Activated T-helper 1 cell treated with anti-CD3 and anti-CD28 coated beads, Interleukin-12 subunit alpha, Interleukin-12 subunit beta, Interleukin-2, Interleukin-4 antibody, amounts not matched to agents 30 ng/mL and 10 ng/mL and 1 ng/mL, durations not matched to agents 14 hours and 24 hours and 36 hours (primary cell): ENCODE data around the gene PLG. TPM values are rescaled to one million over a fixed set of nuclear protein-coding genes. Genes with fewer than 3 reads are reported as not detected.
"Not testable (repeated sequence)": the region's sequence is repeated elsewhere in the genome, so short reads cannot be mapped to it uniquely, and the experiment has no call there.

Experiments used
- DNase-seq: peaks from one replicate; pipeline ENCODE4 v3.0.0; 2021; ENCODE audit warnings: low spot score
- H3K27ac Mint-ChIP-seq: one replicate; pipeline ENCODE4 v1.8.0; 2021; ENCODE audit warnings: mild to moderate bottlenecking, mixed read lengths
- H3K27me3 Mint-ChIP-seq: one replicate; pipeline ENCODE4 v1.8.0; 2022; ENCODE audit warnings: mild to moderate bottlenecking, moderate library complexity, mixed read lengths; ENCODE audit not compliant: insufficient read depth
- H3K36me3 Mint-ChIP-seq: one replicate; pipeline ENCODE4 v1.8.0; 2021; ENCODE audit warnings: low read depth, mixed read lengths
- H3K4me1 Mint-ChIP-seq: one replicate; pipeline ENCODE4 v1.8.0; 2021; ENCODE audit warnings: low read depth, mixed read lengths
- H3K4me3 Mint-ChIP-seq: one replicate; pipeline ENCODE4 v1.8.0; 2021; ENCODE audit warnings: mild to moderate bottlenecking, moderate library complexity, mixed read lengths
- H3K9me3 Mint-ChIP-seq: one replicate; pipeline ENCODE4 v1.8.0; 2021; ENCODE audit warnings: mixed read lengths
- intact Hi-C: fragments of 100-400 bp; cut with micrococcal nuclease; formaldehyde crosslinking; loops from one replicate; pipeline ENCODE4 v1.15.1; 2024
- total RNA-seq: library from RNA; stranded (reverse); gene quantifications from 2 replicates; pipeline ENCODE4 v1.2.3, GENCODE V29; 2022

PLG gene
- total RNA-seq = 0.24 and 0.60 TPM in 2 replicates

DNA sequence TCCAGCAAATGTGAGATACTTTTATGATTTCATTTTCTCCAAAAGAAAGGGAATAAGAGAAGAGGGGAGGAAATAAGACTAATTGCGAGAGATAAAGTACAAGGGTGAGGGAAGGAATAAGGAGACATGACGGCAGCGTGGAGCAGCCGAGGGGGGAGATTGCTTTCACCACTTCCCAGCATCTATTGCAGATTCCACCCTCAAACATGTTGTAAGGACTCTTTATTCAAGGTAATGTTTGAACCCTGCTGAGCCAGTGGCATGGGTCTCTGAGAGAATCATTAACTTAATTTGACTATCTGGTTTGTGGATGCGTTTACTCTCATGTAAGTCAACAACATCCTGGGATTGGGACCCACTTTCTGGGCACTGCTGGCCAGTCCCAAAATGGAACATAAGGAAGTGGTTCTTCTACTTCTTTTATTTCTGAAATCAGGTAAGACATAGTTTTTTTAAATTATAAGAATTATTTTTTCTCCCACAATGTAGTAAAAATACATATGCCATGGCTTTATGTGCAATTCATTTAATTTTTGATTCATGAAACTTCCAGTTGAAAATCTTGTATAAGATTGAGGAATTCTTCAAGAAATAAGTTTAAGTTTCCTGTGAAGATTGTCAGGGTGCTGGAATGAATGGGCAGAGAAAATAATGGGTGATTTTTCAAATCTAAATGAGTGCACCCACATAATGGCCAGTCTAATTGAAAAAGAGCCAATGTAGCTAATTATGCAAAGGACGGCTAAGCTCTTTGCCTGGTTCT is at the start of gene PLG:
PLG (plus strand) TSS at position 327 of the 763 bp plus-strand sequence; CDS start at position 388, 61 bp downstream.
- H3K4me1 Mint-ChIP-seq, H3K27ac Mint-ChIP-seq, H3K9me3 Mint-ChIP-seq, H3K36me3 Mint-ChIP-seq, DNase-seq, H3K4me3 Mint-ChIP-seq, H3K27me3 Mint-ChIP-seq, intact Hi-C loops: not testable (repeated sequence)

DNA sequence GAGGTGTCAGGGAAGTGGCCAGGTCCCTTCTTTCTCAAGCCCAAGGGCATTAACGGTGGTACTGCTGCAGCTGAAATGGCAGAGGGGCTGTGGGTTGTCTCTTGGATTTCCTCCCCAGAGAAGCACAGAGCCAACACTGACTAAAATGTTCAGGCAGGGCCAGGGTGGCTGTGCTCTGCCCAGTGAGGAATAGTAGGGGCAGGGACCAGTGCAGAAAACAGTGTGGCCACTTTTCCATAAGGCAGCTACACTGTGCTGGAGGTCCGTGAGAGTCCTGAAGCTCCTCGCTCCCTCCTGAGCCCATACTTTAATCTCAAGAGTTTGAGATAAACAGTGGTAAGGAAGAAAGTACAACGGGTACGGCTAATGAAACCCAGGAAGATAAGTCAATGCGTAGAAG is 42.5 kb upstream of the PLG start:
- H3K4me1 Mint-ChIP-seq = no peaks in the 10 kb centered on the region
- H3K9me3 Mint-ChIP-seq = no peaks in the 10 kb centered on the region
- H3K27me3 Mint-ChIP-seq = peaks cover 9% of the 10 kb centered on the region
- no peak overlapping the region for H3K4me3 Mint-ChIP-seq
- intact Hi-C loops = no loop called here
- no peaks in the 10 kb centered on the region for H3K36me3 Mint-ChIP-seq
- DNase-seq = no peak
- no peak overlapping the region for H3K27ac Mint-ChIP-seq

DNA sequence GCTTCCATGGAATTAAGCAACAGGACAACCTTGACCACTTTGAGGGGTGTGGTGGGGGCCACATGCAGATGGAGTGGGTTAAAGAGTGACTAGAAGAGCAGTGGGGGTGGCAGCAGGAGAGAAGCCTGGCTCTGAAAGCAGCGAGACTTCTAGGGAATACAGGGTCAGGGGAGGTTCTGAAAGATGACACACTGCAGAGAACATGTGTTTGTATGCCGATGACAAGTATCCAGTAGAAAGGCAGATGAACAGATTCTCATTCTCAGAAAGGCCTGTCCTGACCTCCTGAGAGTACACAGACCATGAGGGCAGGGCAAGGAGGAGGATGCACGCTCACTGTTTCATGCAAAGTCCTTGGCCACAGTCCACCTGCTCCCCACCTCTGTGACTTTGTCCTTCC is 40.8 kb upstream of the PLG start:
- H3K4me1 Mint-ChIP-seq = no peaks in the 10 kb centered on the region
- intact Hi-C loops = no loop called here
- no peak overlapping the region for H3K4me3 Mint-ChIP-seq
- peaks cover 9% of the 10 kb centered on the region for H3K27me3 Mint-ChIP-seq
- H3K27ac Mint-ChIP-seq = no peak overlapping the region
- no peak for DNase-seq
- H3K36me3 Mint-ChIP-seq = no peaks in the 10 kb centered on the region
- no peaks in the 10 kb centered on the region for H3K9me3 Mint-ChIP-seq

DNA sequence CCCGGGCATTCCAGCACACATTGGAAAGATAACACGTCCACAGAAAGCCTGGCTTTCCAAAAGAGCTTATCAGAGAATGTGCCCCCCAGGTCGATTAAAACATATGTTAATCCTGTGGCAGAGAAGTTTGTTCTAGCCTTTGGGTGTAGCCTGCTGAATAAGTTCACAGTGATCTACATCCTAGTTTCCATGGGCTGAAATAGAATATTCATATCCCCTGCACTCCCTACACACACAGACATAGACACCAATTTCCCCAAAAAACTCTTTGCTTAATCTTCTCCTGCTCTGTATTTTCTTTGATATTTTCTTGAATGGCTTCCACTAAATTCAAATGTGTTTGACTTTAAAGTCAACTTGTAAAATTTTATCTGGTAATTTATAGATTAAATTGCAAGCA is 39.6 kb upstream of the PLG start:
- Mint-ChIP-seq H3K27ac (no peak overlapping the region), H3K9me3 (no peaks in the 10 kb centered on the region), H3K27me3 (peaks cover 9% of the 10 kb centered on the region), H3K4me1 (no peaks in the 10 kb centered on the region), H3K4me3 (no peak overlapping the region), H3K36me3 (no peaks in the 10 kb centered on the region)
- intact Hi-C loops = no loop called here
- DNase-seq = no peak

DNA sequence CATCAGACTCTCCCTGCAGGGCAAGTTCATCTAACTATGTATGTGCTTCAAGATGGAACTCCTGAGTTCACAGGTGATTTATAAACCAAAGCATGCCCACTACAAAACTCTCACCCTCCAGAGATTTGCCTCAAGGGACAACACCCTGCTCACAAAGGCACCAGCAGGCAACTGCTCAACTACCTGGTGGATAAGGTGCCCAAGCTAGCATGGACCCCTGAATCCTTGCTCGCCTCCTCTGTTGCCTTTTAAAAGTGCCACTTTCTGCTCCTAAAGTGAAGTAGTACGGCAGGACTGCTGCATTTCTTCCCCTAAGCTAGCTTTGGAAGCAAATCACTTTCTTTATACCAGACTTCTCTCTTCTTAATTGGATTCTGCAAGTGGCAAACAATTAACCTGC is 39.2 kb upstream of the PLG start:
- DNase-seq = no peak
- no peak overlapping the region for H3K4me3 Mint-ChIP-seq
- peaks cover 9% of the 10 kb centered on the region for H3K27me3 Mint-ChIP-seq
- H3K4me1 Mint-ChIP-seq = no peaks in the 10 kb centered on the region
- intact Hi-C loops = no loop called here
- no peaks in the 10 kb centered on the region for H3K36me3 Mint-ChIP-seq
- H3K9me3 Mint-ChIP-seq = no peaks in the 10 kb centered on the region
- no peak overlapping the region for H3K27ac Mint-ChIP-seq

DNA sequence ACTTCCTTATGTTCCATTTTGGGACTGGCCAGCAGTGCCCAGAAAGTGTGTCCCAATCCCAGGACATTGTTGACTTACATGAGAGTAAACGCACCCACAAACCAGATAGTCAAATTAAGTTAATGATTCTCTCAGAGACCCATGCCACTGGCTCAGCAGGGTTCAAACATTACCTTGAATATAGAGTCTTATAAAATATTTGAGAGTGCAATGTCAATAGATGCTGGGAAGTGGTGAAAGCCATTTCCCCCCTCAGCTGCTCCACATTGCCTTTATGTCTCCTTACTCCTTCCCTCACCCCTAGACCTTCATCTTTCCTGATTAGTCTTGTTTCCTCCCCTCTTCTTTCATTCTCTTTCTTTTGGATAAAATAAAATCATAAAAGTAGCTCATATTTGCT is 37.8 kb upstream of the PLG start, which contains the start of gene LPA:
LPA (minus strand) TSS at position 78 of the 400 bp plus-strand sequence; CDS start at position 17, 61 bp downstream.
- intact Hi-C loops, H3K36me3 Mint-ChIP-seq, H3K4me1 Mint-ChIP-seq, H3K27me3 Mint-ChIP-seq, DNase-seq, H3K4me3 Mint-ChIP-seq, H3K27ac Mint-ChIP-seq, H3K9me3 Mint-ChIP-seq: not testable (repeated sequence)

DNA sequence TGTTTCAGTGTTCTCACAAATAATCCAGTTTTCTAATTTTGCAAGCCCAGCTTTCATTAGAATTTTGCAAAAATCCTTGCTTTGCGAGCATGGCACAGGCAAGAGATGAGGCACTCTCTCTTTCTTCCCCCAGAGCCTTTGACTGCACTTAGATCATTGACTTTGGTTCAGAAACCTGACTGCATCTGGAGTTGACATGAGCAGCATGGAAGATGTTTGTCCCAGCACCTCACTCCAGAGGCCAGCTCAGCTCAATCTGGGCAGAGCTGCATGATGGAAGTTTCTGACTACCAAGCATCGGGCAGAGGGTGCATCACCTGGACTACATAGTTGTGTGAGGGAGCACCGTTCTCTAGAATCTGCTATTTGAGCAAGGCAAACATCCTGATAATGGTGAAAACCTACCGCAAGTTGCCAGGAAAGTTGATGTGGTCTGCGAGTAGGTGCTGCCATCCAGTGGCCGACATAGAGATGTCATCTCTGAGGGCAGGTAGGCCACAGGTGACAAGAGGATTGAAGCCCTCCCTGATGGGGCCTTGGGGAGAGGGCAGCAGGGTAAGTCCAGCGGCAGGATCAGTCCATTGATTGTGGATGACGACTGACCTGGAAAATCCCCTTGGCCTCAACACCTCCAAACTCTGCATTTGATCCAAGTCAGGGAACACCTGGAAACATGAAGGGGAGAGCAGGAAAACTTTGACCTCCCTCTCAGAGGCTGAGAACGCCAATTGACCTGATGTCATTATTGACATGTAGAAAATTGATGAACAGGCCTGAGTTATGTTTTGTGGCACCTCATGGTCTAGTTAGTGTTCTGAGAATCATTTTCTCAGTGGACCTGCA is 34.2 kb upstream of the PLG start:
- Mint-ChIP-seq H3K4me1 (no peaks in the 10 kb centered on the region), H3K9me3 (no peaks in the 10 kb centered on the region), H3K4me3 (no peak overlapping the region), H3K27me3 (peaks cover 2% of the 10 kb centered on the region), H3K27ac (no peak overlapping the region), H3K36me3 (no peaks in the 10 kb centered on the region)
- DNase-seq = peak; percentile 19
- intact Hi-C loops = no loop called here

DNA sequence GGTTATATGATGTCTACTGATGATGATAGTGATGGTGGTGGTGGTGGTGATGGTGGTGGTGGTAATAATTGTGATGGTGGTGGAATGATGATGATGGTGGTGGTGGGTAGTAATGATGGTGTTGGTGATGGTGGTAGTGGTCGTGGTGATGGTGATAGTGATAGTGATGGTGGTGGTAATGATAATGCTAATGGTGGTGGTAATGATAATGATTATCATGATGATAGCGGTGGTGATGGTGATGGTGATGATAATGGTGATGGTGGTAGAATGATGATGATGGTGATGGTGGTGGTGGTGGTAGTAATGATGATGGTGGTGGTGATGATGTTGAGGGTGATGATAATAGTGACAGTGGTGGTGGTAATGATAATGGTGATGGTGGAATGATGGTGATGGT is 33.5 kb upstream of the PLG start:
- intact Hi-C loops = no loop called here
- H3K9me3 Mint-ChIP-seq = no peaks in the 10 kb centered on the region

DNA sequence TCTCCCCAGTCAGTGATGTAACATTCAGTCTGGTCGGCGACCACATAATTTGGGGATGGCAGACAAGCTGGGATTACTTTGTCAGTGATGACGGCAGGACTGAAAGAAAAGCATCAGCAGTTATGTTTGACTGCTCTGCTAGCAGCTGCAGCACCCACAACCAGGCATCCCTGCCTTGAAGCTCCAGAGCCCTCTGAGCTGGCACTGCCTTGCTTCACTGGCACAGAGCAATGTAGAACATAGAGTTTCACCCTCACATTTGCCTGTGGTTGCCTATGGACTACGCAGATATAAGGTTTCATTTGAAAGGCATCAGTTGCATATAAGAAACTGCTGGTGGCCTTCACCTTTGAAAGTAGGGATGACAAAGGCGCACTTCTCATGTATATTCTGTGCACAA is 25.6 kb upstream of the PLG start:
- H3K9me3 Mint-ChIP-seq, DNase-seq, H3K27ac Mint-ChIP-seq, H3K36me3 Mint-ChIP-seq, H3K4me1 Mint-ChIP-seq, H3K27me3 Mint-ChIP-seq, intact Hi-C loops, H3K4me3 Mint-ChIP-seq: not testable (repeated sequence)

More for the DNA sequence above, 33.5 kb upstream of the PLG start:
- DNase-seq = no peak
- H3K36me3 Mint-ChIP-seq = no peaks in the 10 kb centered on the region
- no peaks in the 10 kb centered on the region for H3K4me1 Mint-ChIP-seq
- no peak overlapping the region for H3K27ac Mint-ChIP-seq
- H3K27me3 Mint-ChIP-seq = no peaks in the 10 kb centered on the region
- H3K4me3 Mint-ChIP-seq = no peak overlapping the region

DNA sequence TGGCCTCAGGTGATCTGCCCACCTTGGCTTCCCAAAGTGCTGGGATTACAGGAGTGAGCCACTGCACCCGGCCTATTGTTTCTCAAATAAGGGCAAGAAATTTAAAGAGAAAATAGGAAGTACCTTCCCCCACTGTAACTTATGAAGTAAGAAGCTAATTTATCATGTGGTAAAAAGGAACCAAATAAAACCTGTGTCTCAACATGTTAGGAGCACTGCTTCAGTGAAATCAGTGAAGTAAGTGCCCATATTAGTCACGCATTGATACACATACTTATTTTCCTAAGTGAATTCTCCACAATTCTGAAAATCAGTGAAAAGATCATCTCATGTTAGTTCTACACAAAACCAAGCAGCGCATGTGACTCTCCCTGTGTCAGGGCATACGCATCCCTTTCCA is 23.8 kb upstream of the PLG start:
- Mint-ChIP-seq H3K4me1 (no peaks in the 10 kb centered on the region), H3K27me3 (peaks cover 6% of the 10 kb centered on the region), H3K9me3 (no peaks in the 10 kb centered on the region), H3K27ac (no peak overlapping the region), H3K36me3 (no peaks in the 10 kb centered on the region), H3K4me3 (no peak overlapping the region)
- intact Hi-C loops = no loop called here
- no peak for DNase-seq

DNA sequence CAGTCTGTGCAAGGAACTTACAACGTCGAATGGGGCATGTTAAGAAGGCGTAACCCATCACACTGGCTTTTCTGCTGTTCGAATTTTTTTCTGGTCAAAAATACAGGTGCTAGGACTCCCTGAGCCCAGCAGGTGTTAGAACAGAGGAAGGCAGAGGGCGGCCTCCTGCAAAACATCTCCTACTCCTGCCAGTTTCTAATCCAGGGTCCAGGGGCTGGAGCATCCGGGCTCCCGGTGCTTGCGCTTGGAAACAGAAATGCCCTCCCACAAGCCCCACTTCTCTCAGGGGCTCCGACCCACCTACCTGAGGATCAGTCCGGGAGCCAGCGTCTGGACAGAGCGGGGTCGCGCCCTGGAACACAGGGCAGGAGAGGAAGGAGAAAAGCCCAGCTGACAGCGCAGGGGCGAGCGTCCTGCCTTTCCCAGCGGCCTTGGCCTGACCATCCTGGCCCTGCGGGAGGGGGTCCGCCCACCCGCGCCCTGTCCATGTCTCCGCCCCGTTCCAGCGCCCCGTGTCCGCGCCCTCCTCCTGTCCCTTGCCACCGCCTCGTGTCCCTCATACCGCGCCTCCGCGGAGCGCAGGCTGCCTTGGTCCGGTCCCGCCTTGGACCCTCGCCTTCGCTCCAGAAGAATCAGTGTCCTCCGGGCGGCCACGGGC is 23.2 kb upstream of the PLG start:
- H3K36me3 Mint-ChIP-seq = no peaks in the 10 kb centered on the region
- no peak for DNase-seq
- H3K27me3 Mint-ChIP-seq = peaks cover 6% of the 10 kb centered on the region
- intact Hi-C loops = no loop called here
- H3K9me3 Mint-ChIP-seq = no peaks in the 10 kb centered on the region
- no peaks in the 10 kb centered on the region for H3K4me1 Mint-ChIP-seq
- no peak overlapping the region for H3K4me3 Mint-ChIP-seq
- H3K27ac Mint-ChIP-seq = no peak overlapping the region

DNA sequence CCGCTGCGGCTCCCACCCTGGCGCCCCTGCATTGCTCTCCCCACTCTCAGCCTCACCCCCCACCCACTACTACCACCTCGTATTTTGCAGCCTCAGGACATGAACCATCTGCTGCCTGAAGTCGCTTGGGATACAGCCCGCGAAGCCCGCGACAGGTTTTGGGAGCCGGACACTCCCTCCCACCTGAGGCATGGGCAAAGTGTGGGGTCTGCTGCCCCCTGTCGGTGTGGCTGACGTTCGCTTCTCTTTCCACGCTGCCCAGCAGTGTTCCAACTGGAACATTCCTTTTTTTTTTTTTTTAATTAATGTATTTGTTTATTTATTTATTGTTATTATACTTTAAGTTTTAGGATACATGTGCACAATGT is 22.7 kb upstream of the PLG start:
- Mint-ChIP-seq H3K27me3 (peaks cover 6% of the 10 kb centered on the region), H3K4me3 (no peak overlapping the region), H3K9me3 (no peaks in the 10 kb centered on the region), H3K27ac (no peak overlapping the region), H3K36me3 (no peaks in the 10 kb centered on the region), H3K4me1 (no peaks in the 10 kb centered on the region)
- intact Hi-C loops = no loop called here
- no peak for DNase-seq
